Keratinocyte (primary cell): ENCODE measurements around the gene EPHA6. TPM values are rescaled to one million over a fixed set of nuclear protein-coding genes. Genes with fewer than 3 reads are reported as not detected.

Experiments used
- DNase-seq: peaks from one replicate; pipeline ENCODE4 v3.0.0-alpha.2; 2011; ENCODE audit warnings: low read depth, missing footprints, low spot score
- FAIRE-seq: peaks from 2 replicates; lab custom pipeline; 2011; peaks lifted over from hg19 to GRCh38; lab: Jason Lieb, UNC
- H2AFZ ChIP-seq: 2 replicates; pipeline ENCODE4 v1.6.0; 2012; ENCODE audit warnings: low read length, control low read depth, inconsistent platforms; ENCODE audit not compliant: control insufficient read depth
- H3K27ac ChIP-seq: 2 replicates; pipeline ENCODE4 v1.5.1; 2011; ENCODE audit warnings: low read length; ENCODE audit not compliant: control insufficient read depth, insufficient read depth
- H3K27me3 ChIP-seq: 3 replicates; pipeline ENCODE4 v1.6.0; 2011; ENCODE audit warnings: low read length; ENCODE audit not compliant: control insufficient read depth, insufficient read depth; ENCODE audit errors: extremely low read depth
- H3K36me3 ChIP-seq, 2 experiments: 2 replicates in 1 of 2; 3 replicates in 1 of 2; pipeline ENCODE4 v1.5.1; 2011; ENCODE audit warnings: low read length in 2 of 2, mild to moderate bottlenecking in 1 of 2; ENCODE audit not compliant: control insufficient read depth in 2 of 2, insufficient read depth in 2 of 2; ENCODE audit errors: extremely low read depth in 1 of 2
- H3K4me1 ChIP-seq: 3 replicates; pipeline ENCODE4 v1.5.1; 2011; ENCODE audit warnings: low read length; ENCODE audit not compliant: control insufficient read depth, insufficient read depth; ENCODE audit errors: extremely low read depth
- H3K4me2 ChIP-seq: 3 replicates; pipeline ENCODE4 v1.6.0; 2011; ENCODE audit warnings: low read depth, low read length; ENCODE audit not compliant: control insufficient read depth, insufficient read depth; ENCODE audit errors: extremely low read depth
- H3K4me3 ChIP-seq, 3 experiments: fragments of 200-600 bp in 1 of 3; sonication (generic) in 1 of 3; 2 replicates in 2 of 3; 3 replicates in 1 of 3; pipeline ENCODE4 v1.5.1; 2011 to 2016; ENCODE audit warnings: low read length in 3 of 3, mild to moderate bottlenecking in 3 of 3, control low read depth in 2 of 3, inconsistent platforms in 1 of 3, low read depth in 1 of 3, mixed read lengths in 1 of 3, mixed run types in 1 of 3, moderate library complexity in 1 of 3; ENCODE audit not compliant: control insufficient read depth in 2 of 3, insufficient read depth in 2 of 3; ENCODE audit errors: extremely low read depth in 1 of 3
- H3K79me2 ChIP-seq: 2 replicates; pipeline ENCODE4 v1.6.0; 2012; ENCODE audit warnings: low read length; ENCODE audit not compliant: control insufficient read depth, insufficient read depth
- H3K9ac ChIP-seq: 3 replicates; pipeline ENCODE4 v1.6.0; 2011; ENCODE audit warnings: low read length; ENCODE audit not compliant: control insufficient read depth, insufficient read depth; ENCODE audit errors: extremely low read depth
- H3K9me1 ChIP-seq: 3 replicates; pipeline ENCODE4 v1.6.0; 2011; ENCODE audit warnings: low read length; ENCODE audit not compliant: control insufficient read depth, insufficient read depth; ENCODE audit errors: extremely low read depth
- H3K9me3 ChIP-seq: 2 replicates; pipeline ENCODE4 v1.5.1; 2012; ENCODE audit warnings: low read depth, low read length; ENCODE audit not compliant: control insufficient read depth
- H4K20me1 ChIP-seq: 3 replicates; pipeline ENCODE4 v1.6.0; 2011; ENCODE audit warnings: low read length; ENCODE audit not compliant: control insufficient read depth, insufficient read depth; ENCODE audit errors: extremely low read depth
- CTCF ChIP-seq, 3 experiments: IDR thresholded peaks in 1 of 3; conservative IDR thresholded peaks in 1 of 3; optimal IDR thresholded peaks in 1 of 3; 2 replicates in 2 of 3; 3 replicates in 1 of 3; pipeline versions ENCODE3 to v1.5.1; 2011; ENCODE audit warnings: low read length in 3 of 3, mild to moderate bottlenecking in 3 of 3, moderate library complexity in 2 of 3, control low read depth in 1 of 3, inconsistent platforms in 1 of 3; ENCODE audit not compliant: insufficient read depth in 2 of 3; ENCODE audit errors: extremely low read depth in 1 of 3
- EZH2 ChIP-seq: IDR thresholded peaks from one replicate; pipeline ENCODE4 v1.6.1; 2012; ENCODE audit warnings: inconsistent platforms, mild to moderate bottlenecking, low read length, moderate library complexity
- dilution Hi-C: fragments of 300-500 bp; cut with MboI; formaldehyde crosslinking; loops from one replicate; pipeline ENCODE4 v1.7.0; 2020; ENCODE audit warnings: low sequenced_read_pairs; ENCODE audit not compliant: extremely low pct_ligation_motif_present
- polyA plus RNA-seq, 5 experiments: library from polyadenylated mRNA; depleted of rRNA in 3 of 5; stranded (reverse) in 3 of 5; stranded (forward) in 1 of 5; unstranded in 1 of 5; fragments of >200 nt; gene quantifications; 1 replicate in 1 of 5; 2 replicates in 3 of 5; 3 replicates in 1 of 5; pipeline versions ENCODE4 v1.2.1 to v1.2.3, GENCODE V29; 2011 to 2012; ENCODE audit warnings: missing spikeins in 2 of 5, low read depth in 1 of 5, low replicate concordance in 1 of 5

The EPHA6 gene
- polyA plus RNA-seq, 1 donor (not counting 4 experiments of a cell fraction or from before 2014, with no cell fraction given), result not detected

GRCh38 chr3:97430601-97431000 lies 616.2 kb downstream of the EPHA6 start:
- dilution Hi-C loops, result no loop called here
- Histone ChIP-seq H3K9me3 (no peaks in the 10 kb centered on the region), H2AFZ (no peak overlapping the region), H3K79me2 (no peaks in the 10 kb centered on the region), H3K9ac (no peak overlapping the region), H3K36me3 (no peaks in the 10 kb centered on the region), H3K4me3 (no peak overlapping the region), H3K4me2 (no peak overlapping the region), H3K27me3 (no peaks in the 10 kb centered on the region), H3K9me1 (no peaks in the 10 kb centered on the region), H3K4me1 (no peaks in the 10 kb centered on the region), H4K20me1 (no peaks in the 10 kb centered on the region), H3K27ac (no peak overlapping the region)
- no peak for DNase-seq
- TF ChIP-seq CTCF (optimal IDR thresholded peaks at IDR 0.05 in 1 of 3, IDR thresholded peaks at IDR 0.05 in 1 of 3, conservative IDR thresholded peaks at IDR 0.05 in 1 of 3; ENCODE audit: extremely low read depth in 1 of 3, insufficient read depth in 2 of 3, low read length in 3 of 3) (no peak), EZH2 (no peak)
- FAIRE-seq, result no peak

- no peaks in the 10 kb centered on the region for H3K36me3 ChIP-seq
- dilution Hi-C loops, result no loop called here
- no peaks in the 10 kb centered on the region for H4K20me1 ChIP-seq
- DNase-seq, result no peak
- H3K4me1 ChIP-seq, result no peaks in the 10 kb centered on the region
- no peak overlapping the region for H2AFZ ChIP-seq
- H3K4me2 ChIP-seq, result no peak overlapping the region
- H3K79me2 ChIP-seq, result no peaks in the 10 kb centered on the region
- FAIRE-seq, result no peak
- H3K9ac ChIP-seq, result no peak overlapping the region
- no peak overlapping the region for H3K27ac ChIP-seq
- H3K4me3 ChIP-seq, result no peak overlapping the region
- H3K9me3 ChIP-seq, result no peaks in the 10 kb centered on the region
- TF ChIP-seq EZH2 (no peak), CTCF (optimal IDR thresholded peaks at IDR 0.05 in 1 of 3, IDR thresholded peaks at IDR 0.05 in 1 of 3, conservative IDR thresholded peaks at IDR 0.05 in 1 of 3; ENCODE audit: extremely low read depth in 1 of 3, insufficient read depth in 2 of 3, low read length in 3 of 3) (no peak)
- H3K9me1 ChIP-seq, result no peaks in the 10 kb centered on the region
- H3K27me3 ChIP-seq, result no peaks in the 10 kb centered on the region
Measured at GRCh38 chr3:97432914-97433313, 618.5 kb downstream of the EPHA6 start.
